Spleen (tissue), 11 donors: ENCODE results near the gene SNAPIN. TPM values are rescaled to one million over a fixed set of nuclear protein-coding genes. Genes with fewer than 3 reads are reported as not detected.

Source experiments
- DNase-seq: peaks from one replicate; pipeline ENCODE4 v3.0.0-alpha.2; 2020
- H3K27ac ChIP-seq, 8 donors: fragments of 200-600 bp; sonication (generic) in 7 of 8; 1 replicate in 4 of 8; 2 replicates in 4 of 8; pipeline versions ENCODE4 v1.5.0 to v1.8.0; 2016 to 2021; ENCODE audit warnings: inconsistent platforms in 4 of 8, mild to moderate bottlenecking in 4 of 8, moderate library complexity in 1 of 8
- H3K27me3 ChIP-seq, 7 donors: fragments of 200-600 bp; sonication (generic) in 6 of 7; replicated peaks in 1 of 7; 1 replicate in 4 of 7; 2 replicates in 3 of 7; pipeline versions ENCODE4 v1.5.0 to v1.8.0; 2016 to 2021; ENCODE audit warnings: inconsistent platforms in 3 of 7, mild to moderate bottlenecking in 1 of 7
- H3K36me3 ChIP-seq, 6 donors: fragments of 200-600 bp; sonication (generic) in 5 of 6; 1 replicate in 4 of 6; 2 replicates in 2 of 6; pipeline versions ENCODE4 v1.5.0 to v1.8.0; 2016 to 2021; ENCODE audit warnings: inconsistent platforms in 2 of 6
- H3K4me1 ChIP-seq, 6 donors: fragments of 200-600 bp; sonication (generic) in 5 of 6; 1 replicate in 3 of 6; 2 replicates in 3 of 6; pipeline versions ENCODE4 v1.5.0 to v1.8.0; 2016 to 2021; ENCODE audit warnings: inconsistent platforms in 3 of 6
- H3K4me3 ChIP-seq, 8 donors: fragments of 200-600 bp; sonication (generic) in 7 of 8; 1 replicate in 4 of 8; 2 replicates in 4 of 8; pipeline versions ENCODE4 v1.5.0 to v1.8.0; 2016 to 2021; ENCODE audit warnings: inconsistent platforms in 4 of 8, mild to moderate bottlenecking in 4 of 8, moderate library complexity in 2 of 8
- H3K9me3 ChIP-seq, 8 donors: fragments of 200-600 bp; sonication (generic) in 7 of 8; 1 replicate in 4 of 8; 2 replicates in 4 of 8; pipeline versions ENCODE4 v1.5.0 to v1.8.0; 2016 to 2021; ENCODE audit warnings: inconsistent platforms in 4 of 8
- CTCF ChIP-seq, 11 experiments: fragments of 200-600 bp in 7 of 11; fragments of 450-650 bp in 4 of 11; sonication (generic) in 4 of 11; IDR thresholded peaks in 8 of 11; conservative IDR thresholded peaks in 3 of 11; 1 replicate in 7 of 11; 2 replicates in 4 of 11; pipeline versions ENCODE4 v1.4.0 to v1.8.0; 2016 to 2021; ENCODE audit warnings: antibody characterized with exemption in 11 of 11, inconsistent platforms in 4 of 11, mild to moderate bottlenecking in 1 of 11
- POLR2A ChIP-seq, 3 donors: fragments of 450-650 bp; IDR thresholded peaks; one replicate each; pipeline ENCODE4 v1.5.1; 2017; ENCODE audit warnings: antibody characterized with exemption in 3 of 3, mild to moderate bottlenecking in 1 of 3
- POLR2AphosphoS5 ChIP-seq, 3 donors: sonication (generic); formaldehyde crosslinking; IDR thresholded peaks; one replicate each; pipeline ENCODE4 v1.5.1; 2017; ENCODE audit warnings: antibody characterized with exemption in 3 of 3
- WGBS, 5 donors: extraction: QIAGEN DNeasy Blood & Tissue Kit in 3 of 5; methylation state at CpG; one replicate each; pipeline versions ENCODE4 v1.1.5 to v1.1.7; 2013 to 2018; 5-methylcytosine and 5-hydroxymethylcytosine counted together
- intact Hi-C: fragments of 100-400 bp; cut with DNase I; formaldehyde crosslinking; loops from one replicate; pipeline ENCODE4 v1.15.0; 2023; ENCODE audit warnings: low total_unique reads
- polyA plus RNA-seq, 3 donors: library from polyadenylated mRNA; stranded (reverse); fragments of 200-250 nt; gene quantifications; one replicate each; pipeline ENCODE4 v1.2.1, GENCODE V29; 2013
- total RNA-seq, 7 donors: library from RNA; depleted of rRNA in 3 of 7; stranded (reverse); fragments of >200 nt in 3 of 7; fragmentation: NEBNext Ultra II Directional in 4 of 7; extraction: Animal tissue kit (Norgen Biotek cat#: 25700) in 4 of 7; gene quantifications; one replicate each; pipeline versions ENCODE4 v1.1.0 to v1.2.1, GENCODE V29; 2016 to 2021
- donor health status: healthy with polysubstance abuse.
- donor health status: DM: no; HTN: no; CAD: no; lungs with moderate emphysema.
- donor health status: DM: no; HTN: no; CAD: no.
- donor health status: Bipolar disorder and iron deficiency.
- donor health status: healthy.
- donor health status: DM: no; HTN: no; CAD: no.
- donor health status: DM: yes; HTN: yes; CAD: no.

The SNAPIN gene
- total and polyA plus RNA-seq, 10 donors = 26.3 to 60.7 (median 38.3) TPM

- 83 to 90% (median 87%) methylated on average over 13 to 16 of the region's 16 CpGs for WGBS, 5 donors
- H3K9me3 ChIP-seq = no peaks in the 10 kb centered on the region
- TF ChIP-seq CTCF (IDR thresholded peaks at IDR 0.05 in 8 of 11, conservative IDR thresholded peaks at IDR 0.05 in 3 of 11) = no peak
- TF ChIP-seq POLR2A (IDR thresholded peaks at IDR 0.05) = no peak
- no peak for TF ChIP-seq POLR2AphosphoS5 (IDR thresholded peaks at IDR 0.05)
- no peaks in the 10 kb centered on the region for H3K27me3 ChIP-seq
- no peak for DNase-seq
- H3K4me1 ChIP-seq = no peaks in the 10 kb centered on the region
- no peak overlapping the region for H3K4me3 ChIP-seq
- H3K27ac ChIP-seq = no peak overlapping the region
- intact Hi-C loops = no loop called here
- H3K36me3 ChIP-seq = no peaks in the 10 kb centered on the region
Measured at GRCh38 chr1:153687346-153688125, 29.0 kb downstream of the SNAPIN start.

DNA sequence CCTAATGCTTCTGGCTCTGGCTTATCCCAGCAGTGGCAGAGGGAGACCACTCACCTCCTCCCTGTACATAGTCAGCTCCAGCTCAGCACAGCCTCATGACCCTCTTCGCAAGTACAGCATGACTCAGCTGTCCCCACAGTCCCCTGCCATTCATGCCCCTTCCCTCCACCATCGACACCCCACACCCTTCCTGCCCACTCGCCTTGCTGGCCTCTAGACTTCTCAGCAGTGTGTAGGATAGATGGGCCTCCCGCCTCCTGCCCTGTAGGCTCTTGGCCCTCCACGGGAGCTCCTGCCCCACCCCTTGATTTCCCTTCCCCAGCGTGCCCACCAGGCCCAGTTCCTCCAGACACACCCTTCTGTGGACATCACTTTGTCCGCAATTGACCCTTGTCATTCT is 29.8 kb downstream of the SNAPIN start:
- Histone ChIP-seq H3K27me3 (no peaks in the 10 kb centered on the region), H3K9me3 (no peaks in the 10 kb centered on the region), H3K4me3 (no peak overlapping the region), H3K27ac (no peak overlapping the region), H3K36me3 (no peaks in the 10 kb centered on the region), H3K4me1 (no peaks in the 10 kb centered on the region)
- no peak for DNase-seq
- WGBS, 5 donors = 74 to 86% (median 82%) methylated on average over 7 of the region's 7 CpGs
- TF ChIP-seq POLR2A (IDR thresholded peaks at IDR 0.05) = no peak
- no peak for TF ChIP-seq CTCF (IDR thresholded peaks at IDR 0.05 in 8 of 11, conservative IDR thresholded peaks at IDR 0.05 in 3 of 11)
- TF ChIP-seq POLR2AphosphoS5 (IDR thresholded peaks at IDR 0.05) = no peak
- intact Hi-C loops = no loop called here

DNA sequence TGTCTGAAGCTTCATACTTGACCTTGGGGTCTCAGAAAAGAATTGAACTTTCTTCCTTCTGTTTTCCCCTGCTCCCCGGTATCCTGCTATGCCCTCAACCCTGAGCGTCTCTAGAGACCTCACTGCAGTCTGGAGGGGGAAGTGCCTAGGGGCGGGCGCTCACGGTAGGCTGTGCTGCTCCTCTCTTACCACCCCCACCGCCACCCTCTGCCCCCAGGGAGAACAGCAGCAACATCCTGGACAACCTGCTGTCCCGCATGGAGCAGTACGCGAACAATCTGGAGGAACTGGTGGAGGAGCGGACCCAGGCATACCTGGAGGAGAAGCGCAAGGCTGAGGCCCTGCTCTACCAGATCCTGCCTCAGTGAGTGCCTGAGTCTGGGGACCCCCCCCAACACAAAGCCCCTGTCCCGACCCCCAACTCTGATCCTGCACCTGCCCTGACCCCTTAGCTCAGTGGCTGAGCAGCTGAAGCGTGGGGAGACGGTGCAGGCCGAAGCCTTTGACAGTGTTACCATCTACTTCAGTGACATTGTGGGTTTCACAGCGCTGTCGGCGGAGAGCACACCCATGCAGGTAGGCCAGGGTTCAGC is 30.3 kb downstream of the SNAPIN start:
- H3K27ac ChIP-seq = no peak overlapping the region
- no peak overlapping the region for H3K4me3 ChIP-seq
- H3K9me3 ChIP-seq = no peaks in the 10 kb centered on the region
- DNase-seq = no peak
- WGBS, 5 donors = 69 to 84% (median 78%) methylated on average over 12 to 18 of the region's 18 CpGs
- no peaks in the 10 kb centered on the region for H3K27me3 ChIP-seq
- TF ChIP-seq POLR2AphosphoS5 (IDR thresholded peaks at IDR 0.05) (no peak), POLR2A (IDR thresholded peaks at IDR 0.05) (no peak), CTCF (IDR thresholded peaks at IDR 0.05 in 8 of 11, conservative IDR thresholded peaks at IDR 0.05 in 3 of 11) (no peak)
- H3K36me3 ChIP-seq = no peaks in the 10 kb centered on the region
- intact Hi-C loops = no loop called here
- no peaks in the 10 kb centered on the region for H3K4me1 ChIP-seq

- Histone ChIP-seq H3K4me1 (peaks cover 5 to 16% (median 11%) of the 10 kb centered on the region in 6 donors), H3K4me3 (no peak overlapping the region), H3K9me3 (no peaks in the 10 kb centered on the region), H3K27me3 (no peaks in the 10 kb centered on the region), H3K27ac (no peak overlapping the region), H3K36me3 (no peaks in the 10 kb centered on the region)
- TF ChIP-seq POLR2AphosphoS5 (IDR thresholded peaks at IDR 0.05) = no peak
- no peak for TF ChIP-seq CTCF (IDR thresholded peaks at IDR 0.05 in 8 of 11, conservative IDR thresholded peaks at IDR 0.05 in 3 of 11)
- no peak for TF ChIP-seq POLR2A (IDR thresholded peaks at IDR 0.05)
- DNase-seq = no peak
- WGBS, 5 donors = 80 to 96% (median 87%) methylated on average over 1 to 4 of the region's 4 CpGs
- intact Hi-C loops = no loop called here
Measured at GRCh38 chr1:153693466-153693865, 35.0 kb downstream of the SNAPIN start.
